GM06990 (cell line): ENCODE data around the gene ALDH5A1.

ENCODE experiments used
- DNase-seq: peaks from one replicate; pipeline ENCODE4 v3.0.0-alpha.2; 2011; ENCODE audit not compliant: insufficient read length; ENCODE audit errors: extremely low read depth
- H3K27me3 ChIP-seq: replicated peaks from 2 replicates; pipeline ENCODE4 v1.6.0; 2011; ENCODE audit warnings: low read length; ENCODE audit not compliant: control insufficient read depth, insufficient read depth
- H3K36me3 ChIP-seq: 2 replicates; pipeline ENCODE4 v1.5.1; 2011; ENCODE audit warnings: low read length; ENCODE audit not compliant: control insufficient read depth, insufficient read depth
- H3K4me3 ChIP-seq: replicated peaks from 2 replicates; pipeline ENCODE4 v1.5.1; 2011; ENCODE audit warnings: low read depth, mild to moderate bottlenecking, control low read depth, low read length
- CTCF ChIP-seq: IDR thresholded peaks from 2 replicates; pipeline ENCODE4 v1.5.1; 2011; ENCODE audit warnings: low read length, control low read depth, mild to moderate bottlenecking, inconsistent platforms; ENCODE audit not compliant: insufficient read depth, poor library complexity, severe bottlenecking

ALDH5A1 gene

DNA sequence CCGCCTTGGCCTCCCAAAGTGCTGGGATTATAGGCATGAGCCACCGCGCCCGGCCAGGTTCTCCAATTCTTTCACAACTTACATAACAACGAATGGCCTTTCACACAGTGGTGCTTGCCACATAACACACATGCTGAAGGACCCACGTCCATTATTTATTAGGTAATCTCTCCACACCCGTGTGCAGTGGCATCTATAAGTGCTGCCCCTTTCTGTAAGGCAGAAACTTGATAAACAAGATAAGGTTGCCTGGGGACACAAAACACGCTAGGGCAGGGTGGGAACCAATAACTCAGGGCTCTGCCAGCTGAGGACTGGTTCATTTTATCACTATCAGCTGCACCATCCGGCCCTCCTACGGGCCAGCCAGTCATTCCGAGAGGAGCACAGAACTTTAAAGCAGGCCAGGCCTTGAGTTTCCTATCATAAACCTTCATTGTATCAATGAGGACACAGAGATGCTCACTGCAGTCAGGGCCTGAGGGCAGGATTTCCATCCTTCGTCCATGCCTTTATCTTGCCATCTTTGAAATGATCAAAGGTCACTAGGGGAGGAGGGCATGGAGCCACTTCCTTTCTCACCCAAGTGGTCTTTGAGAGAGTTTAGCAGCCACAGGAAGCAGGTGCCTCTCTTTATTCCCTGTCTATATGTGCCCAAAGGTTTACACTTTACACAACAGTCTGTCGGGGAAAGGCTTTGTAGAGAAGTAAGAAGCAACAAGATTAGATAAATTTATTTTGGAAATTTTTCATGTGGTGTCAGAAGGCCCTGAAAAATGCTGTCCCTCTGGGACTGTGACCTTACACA lies 43.0 kb upstream of the ALDH5A1 start:
- TF ChIP-seq CTCF: no peak
- no peak for DNase-seq
- no peaks in the 10 kb centered on the region for H3K36me3 ChIP-seq

DNA sequence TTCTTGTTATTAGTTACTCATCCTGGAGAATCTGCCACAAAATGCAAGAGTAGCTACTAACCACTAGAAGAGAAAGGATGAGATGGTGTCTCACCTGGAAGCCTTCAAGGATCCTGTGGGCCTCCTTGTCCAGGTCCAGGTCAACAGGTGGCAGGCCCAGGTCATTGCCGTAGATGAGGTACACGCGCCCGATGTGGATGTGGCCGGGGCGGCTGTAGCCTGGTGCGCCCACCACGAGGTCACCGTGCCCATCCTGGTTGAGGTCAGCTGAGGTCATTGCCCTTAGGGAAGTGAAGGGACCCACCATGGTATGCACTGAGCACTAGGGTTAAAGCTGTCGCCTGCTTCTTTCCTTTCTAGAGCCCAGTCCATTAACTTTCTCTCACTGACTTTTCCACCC lies 40.8 kb upstream of the ALDH5A1 start:
- no peaks in the 10 kb centered on the region for H3K27me3 ChIP-seq
- H3K4me3 ChIP-seq: no peak overlapping the region
- TF ChIP-seq CTCF: no peak
- no peak for DNase-seq
- no peaks in the 10 kb centered on the region for H3K36me3 ChIP-seq

More for the DNA sequence above, 43.0 kb upstream of the ALDH5A1 start:
- H3K27me3 ChIP-seq: no peaks in the 10 kb centered on the region
- no peak overlapping the region for H3K4me3 ChIP-seq

DNA sequence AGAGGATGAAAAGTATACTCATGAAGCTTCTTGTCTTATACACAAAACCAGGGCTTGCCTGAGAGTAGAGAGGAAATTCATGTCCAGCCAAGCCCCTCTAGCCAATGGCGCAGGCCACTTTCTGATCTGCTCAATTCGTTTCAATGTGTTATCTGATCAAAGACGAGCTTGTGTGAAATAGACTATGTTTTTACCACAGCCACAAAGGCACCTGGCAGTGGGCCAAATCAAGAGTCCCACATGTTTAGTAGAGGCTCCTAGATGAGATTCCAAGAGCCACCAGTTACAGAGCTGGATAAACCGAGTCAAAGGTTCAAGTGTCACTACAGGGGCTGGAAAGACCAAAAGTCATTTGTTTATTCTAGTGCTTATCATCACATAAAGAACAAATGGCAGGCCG lies 40.3 kb upstream of the ALDH5A1 start:
- DNase-seq: no peak
- Histone ChIP-seq H3K36me3 (no peaks in the 10 kb centered on the region), H3K27me3 (no peaks in the 10 kb centered on the region), H3K4me3 (no peak overlapping the region)
- TF ChIP-seq CTCF: no peak

DNA sequence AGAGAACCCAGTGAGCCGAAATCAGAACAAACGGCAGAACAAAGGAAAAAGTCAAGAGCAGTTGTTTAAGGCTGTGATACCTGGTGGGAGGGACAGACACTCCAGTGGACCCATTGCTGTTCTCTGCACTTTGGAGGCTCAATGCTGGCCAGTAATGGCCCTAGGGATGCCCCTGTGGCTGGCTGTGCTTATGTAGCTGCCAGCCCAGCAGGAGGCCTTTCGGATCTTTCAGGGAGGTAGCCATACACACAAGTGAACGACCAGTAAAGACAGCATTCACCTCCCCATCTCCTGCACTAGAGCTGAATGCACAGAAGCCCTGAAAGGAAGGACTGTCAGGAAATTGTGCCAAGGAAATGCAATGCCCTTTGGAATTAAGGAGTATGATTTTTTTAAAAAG lies 39.7 kb upstream of the ALDH5A1 start:
- TF ChIP-seq CTCF: no peak
- no peaks in the 10 kb centered on the region for H3K27me3 ChIP-seq
- H3K36me3 ChIP-seq: no peaks in the 10 kb centered on the region
- no peak for DNase-seq
- H3K4me3 ChIP-seq: no peak overlapping the region

DNA sequence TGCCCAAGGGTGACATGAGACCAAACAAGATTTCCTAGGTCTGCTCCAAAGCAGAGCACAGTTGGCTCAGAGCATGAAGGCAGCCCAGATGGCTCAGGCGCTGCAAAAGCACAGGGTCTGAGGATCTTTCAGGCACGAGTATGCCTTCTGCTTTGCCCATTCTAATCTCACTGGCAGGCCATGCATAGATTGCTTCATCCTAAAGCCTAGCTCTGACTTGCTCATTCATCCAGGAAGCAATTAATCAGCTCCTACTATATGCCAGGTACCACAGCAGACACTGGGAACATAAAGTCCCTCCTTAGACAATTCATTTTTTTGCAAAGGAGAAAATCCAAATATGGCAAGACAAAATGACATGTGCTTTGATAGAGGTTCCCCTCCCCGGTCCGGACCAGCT lies 36.6 kb upstream of the ALDH5A1 start:
- Histone ChIP-seq H3K27me3 (no peaks in the 10 kb centered on the region), H3K36me3 (no peaks in the 10 kb centered on the region), H3K4me3 (no peak overlapping the region)
- DNase-seq: no peak
- no peak for TF ChIP-seq CTCF
